HG03045 (cell line): ENCODE data around the gene NAB2.
"Not testable (repeated sequence)": the region's sequence is repeated elsewhere in the genome, so short reads cannot be mapped to it uniquely, and the experiment has no call there.

ENCODE experiments used
- ATAC-seq: cut with Tn5 transposase; IDR thresholded peaks from one replicate; pipeline ENCODE4 v1.9.1; 2021; ENCODE audit warnings: mild to moderate bottlenecking, moderate library complexity; ENCODE audit not compliant: unreplicated experiment

Gene NAB2, protein sequence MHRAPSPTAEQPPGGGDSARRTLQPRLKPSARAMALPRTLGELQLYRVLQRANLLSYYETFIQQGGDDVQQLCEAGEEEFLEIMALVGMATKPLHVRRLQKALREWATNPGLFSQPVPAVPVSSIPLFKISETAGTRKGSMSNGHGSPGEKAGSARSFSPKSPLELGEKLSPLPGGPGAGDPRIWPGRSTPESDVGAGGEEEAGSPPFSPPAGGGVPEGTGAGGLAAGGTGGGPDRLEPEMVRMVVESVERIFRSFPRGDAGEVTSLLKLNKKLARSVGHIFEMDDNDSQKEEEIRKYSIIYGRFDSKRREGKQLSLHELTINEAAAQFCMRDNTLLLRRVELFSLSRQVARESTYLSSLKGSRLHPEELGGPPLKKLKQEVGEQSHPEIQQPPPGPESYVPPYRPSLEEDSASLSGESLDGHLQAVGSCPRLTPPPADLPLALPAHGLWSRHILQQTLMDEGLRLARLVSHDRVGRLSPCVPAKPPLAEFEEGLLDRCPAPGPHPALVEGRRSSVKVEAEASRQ

DNA sequence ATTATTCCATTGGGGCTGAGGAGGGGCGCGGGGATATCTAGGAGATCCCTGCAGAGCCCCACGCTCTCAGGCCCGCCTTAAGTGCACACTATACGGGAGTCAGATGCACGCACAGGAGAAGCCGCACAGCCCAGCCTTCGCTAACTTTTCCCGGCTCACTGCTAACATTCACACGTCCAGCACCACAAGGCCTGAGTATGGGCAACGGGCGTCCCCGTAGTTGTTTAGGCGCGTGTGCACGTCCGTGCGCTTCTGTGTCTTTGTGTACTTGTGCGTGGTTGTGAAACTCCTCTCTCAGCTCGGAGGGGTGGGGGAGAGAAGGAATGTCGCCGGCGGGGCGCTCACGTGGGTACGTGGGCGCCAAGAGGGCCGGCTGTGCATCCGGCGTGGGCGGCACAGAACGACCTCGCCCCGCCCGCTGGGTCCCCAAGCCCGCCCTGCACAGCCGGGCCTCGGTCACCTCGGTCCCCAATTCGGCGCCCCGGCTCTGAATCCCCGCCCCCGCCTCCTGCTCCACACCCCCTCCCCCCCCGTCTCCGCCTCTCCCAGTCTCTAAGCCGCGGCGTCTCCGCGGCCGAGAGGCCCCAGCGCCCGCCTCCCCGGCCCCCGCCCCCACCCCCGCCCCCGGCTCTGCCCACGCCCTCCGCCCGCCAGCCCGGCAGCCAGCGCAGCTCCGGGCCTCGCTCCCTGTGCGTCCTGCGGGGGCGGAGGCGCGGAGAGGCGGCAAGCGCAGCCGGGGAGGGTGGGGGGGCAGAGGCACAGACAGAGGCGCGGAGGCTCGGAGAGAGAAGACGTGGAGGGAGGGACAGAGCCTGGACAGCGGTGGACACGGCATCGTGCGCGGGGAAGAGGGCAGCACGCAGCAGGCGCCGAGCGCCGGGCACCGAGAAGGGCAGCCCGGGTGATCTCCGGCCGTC is at the start of gene NAB2:
NAB2 (plus strand) TSS at position 761 of the 917 bp plus-strand sequence. CDS start 158 bp downstream, outside the sequence.
- peak; percentile 57 for ATAC-seq

DNA sequence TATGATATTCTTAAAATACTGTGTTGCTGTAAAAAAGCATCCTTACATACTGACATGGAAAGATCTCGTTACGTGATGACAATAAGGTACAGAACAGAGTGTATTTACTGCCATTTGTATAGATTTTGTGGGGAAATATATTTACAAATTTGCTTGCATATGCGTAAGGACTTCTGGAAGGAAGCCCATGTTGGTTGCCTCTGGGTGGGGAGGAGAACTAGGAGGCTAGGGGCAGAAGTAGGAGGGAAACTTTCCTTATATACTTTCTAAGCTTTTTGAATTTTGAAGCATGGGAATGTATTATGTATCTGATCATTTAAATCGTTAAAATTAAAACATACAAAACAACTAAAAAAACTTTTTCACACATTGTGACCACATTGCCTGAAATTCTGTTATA is 48.7 kb upstream of the NAB2 start:
- no peak for ATAC-seq

DNA sequence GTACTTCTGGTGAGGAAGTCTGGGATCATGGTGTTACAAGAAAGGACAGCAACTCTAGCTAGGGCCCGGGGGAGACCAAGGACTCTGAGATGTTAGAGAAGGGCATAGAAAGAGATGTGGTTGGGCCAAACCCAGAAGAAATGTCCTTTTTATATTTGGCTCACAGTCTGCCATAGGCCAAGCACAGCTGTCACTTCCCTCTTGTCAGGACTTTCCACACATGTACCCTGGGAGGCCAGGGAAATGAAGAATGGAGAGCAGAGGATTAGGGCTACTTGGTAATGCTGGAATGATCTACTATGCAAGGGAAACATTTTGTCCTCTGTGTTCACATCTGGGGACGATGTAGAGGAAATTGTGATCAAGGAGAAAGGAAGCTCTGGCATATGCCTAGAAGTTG is 48.2 kb upstream of the NAB2 start:
- ATAC-seq = no peak

DNA sequence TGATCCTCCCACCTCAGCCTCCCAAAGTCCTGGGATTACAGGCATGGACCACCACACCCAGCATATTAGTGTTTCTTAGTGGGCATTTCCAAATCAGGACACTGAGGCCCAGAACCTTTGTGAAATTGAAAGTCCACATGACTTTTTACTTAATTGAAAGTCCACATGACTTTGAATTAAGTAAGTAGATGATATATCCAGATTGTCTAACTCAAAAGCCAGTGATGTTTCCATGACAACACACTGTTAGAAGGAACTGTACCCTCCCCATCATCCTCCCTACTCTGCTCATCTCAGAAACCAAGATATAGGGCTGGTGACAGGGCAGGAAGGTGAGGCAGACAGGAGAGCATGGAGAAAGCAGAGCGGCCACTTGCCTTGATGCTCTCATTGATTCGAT is 46.2 kb upstream of the NAB2 start:
- no peak for ATAC-seq

DNA sequence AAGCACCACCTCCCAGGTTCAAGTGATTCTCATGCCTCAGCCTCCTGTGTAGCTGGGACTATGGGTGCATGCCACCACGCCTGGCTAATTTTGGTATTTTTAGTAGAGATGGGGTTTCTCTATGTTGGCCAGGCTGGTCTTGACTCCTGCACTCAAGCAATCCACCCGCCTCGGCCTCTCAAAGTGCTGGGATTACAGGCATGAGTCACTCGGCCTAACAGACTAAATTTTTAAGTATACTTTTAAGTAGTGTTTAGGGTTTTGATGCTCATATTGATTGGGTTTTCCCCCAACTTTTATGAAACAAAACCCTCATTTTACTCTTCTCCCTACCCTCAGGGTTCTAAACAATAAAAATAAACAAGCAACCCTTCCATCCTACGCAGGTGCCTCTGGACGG is 44.4 kb upstream of the NAB2 start:
- ATAC-seq = no peak

DNA sequence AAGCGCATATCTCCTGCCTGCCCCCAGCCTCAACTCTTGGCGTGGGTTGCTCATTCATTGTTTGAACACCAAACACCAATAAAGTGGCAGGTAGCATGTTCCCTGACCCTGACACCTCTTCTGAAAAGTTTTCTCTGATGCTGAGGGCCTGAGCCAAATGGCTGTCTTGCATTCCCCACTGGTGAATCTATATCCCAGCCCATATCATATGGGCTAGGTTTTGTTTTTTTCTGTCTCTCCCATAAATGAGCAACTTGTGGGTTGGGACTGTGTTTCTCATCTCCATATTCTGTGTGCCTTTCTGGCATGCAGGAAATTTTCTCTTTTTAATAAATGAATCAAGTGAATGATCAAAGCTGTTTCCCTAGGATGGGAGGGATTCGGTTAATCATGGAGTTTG is 44.0 kb upstream of the NAB2 start:
- ATAC-seq = no peak

DNA sequence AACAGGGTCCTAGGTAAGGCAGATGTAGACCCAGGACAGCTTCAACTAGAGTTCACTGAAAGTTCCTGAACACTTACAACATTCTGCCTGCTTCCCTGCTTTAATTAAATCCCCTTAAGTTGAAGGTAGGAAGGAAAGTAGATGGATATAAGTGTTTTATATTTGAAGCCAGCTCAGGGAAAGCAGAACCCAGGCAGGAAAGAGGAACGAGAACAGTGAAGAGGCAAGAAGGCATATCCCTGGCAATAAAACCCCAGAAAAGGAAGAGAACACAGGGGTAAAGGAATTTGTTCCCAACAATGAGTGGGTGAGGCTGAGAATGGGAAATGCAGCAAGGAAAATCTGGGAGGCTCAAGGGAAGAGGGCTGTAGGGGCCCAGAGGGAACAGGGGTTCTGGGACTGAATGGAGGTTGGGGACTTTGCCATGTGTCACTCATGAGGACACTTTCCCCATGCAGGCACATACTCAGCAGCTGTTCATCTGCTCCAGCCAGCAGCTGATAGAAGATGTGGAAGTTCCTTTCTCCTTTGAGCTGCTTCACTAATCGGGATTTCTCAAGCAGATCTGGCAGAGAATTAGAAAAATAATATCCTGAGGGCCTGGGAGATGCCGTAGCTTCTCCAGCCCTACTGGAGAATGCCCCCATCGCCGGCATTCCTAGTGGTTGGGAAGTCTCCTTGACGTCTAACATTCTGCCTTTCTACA is 42.7 kb upstream of the NAB2 start:
- no peak for ATAC-seq

DNA sequence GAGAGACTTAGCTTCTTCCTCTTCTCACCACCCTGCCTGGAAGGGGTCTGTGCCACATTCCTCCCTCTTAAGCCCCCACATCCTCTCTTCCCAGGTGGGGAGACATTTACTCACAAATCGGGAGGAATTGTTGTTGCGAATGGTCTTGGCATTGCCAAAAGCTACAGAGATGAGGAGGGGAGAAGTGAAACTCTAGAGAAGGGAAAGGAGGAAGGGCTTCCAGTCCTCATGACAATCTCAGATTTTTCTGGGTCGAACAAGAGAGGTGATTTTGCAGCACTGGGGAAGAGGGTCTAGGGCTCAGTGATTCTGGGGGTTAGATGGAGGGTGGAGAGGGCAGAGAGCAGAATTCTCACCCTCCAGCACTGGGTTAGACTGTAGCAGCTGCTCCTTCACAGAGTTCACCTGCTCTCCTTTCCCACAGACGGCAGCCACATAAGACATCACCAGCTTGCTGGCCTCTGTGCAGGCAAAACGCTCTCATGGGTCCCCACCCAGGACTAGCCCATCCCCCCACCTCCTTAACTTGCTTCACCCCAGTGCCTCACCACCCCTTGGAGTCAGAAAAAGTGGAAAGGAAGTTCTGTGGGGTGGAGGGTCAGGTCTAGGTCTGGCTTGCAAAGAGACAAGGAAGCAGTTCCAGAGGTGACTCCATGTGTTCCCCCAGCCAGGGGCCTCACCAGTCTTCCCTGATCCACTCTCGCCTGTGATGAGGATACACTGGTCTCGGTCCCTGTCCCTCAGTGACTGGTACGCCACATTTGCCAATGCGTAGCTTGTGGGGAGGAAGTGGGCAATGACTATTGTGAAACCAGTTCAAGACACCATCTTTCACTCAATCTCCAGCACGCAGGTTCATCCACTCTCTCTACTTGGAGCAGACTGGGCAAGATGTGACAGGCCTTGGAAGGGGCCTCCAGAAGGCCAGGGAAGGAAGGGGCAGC is 41.7 kb upstream of the NAB2 start:
- no peak for ATAC-seq

DNA sequence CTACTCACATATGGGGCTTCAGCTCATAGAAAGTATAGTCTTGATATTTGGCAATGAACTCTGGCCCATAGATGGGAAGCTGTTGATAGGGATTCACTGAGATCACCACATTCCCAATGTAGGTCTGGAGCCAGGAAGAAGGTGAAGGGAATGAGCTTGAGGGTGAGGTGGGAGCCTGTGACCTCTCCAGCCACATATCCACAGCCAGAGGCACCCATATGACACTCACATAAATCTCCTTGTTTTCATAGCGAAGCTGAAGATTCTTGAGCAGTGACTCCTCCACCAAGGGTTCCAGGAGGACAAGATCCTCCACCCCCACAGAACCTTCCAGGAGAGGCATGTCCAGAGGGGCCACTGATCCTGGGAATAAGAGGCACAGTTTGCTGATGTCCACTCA is 40.9 kb upstream of the NAB2 start:
- ATAC-seq = no peak

DNA sequence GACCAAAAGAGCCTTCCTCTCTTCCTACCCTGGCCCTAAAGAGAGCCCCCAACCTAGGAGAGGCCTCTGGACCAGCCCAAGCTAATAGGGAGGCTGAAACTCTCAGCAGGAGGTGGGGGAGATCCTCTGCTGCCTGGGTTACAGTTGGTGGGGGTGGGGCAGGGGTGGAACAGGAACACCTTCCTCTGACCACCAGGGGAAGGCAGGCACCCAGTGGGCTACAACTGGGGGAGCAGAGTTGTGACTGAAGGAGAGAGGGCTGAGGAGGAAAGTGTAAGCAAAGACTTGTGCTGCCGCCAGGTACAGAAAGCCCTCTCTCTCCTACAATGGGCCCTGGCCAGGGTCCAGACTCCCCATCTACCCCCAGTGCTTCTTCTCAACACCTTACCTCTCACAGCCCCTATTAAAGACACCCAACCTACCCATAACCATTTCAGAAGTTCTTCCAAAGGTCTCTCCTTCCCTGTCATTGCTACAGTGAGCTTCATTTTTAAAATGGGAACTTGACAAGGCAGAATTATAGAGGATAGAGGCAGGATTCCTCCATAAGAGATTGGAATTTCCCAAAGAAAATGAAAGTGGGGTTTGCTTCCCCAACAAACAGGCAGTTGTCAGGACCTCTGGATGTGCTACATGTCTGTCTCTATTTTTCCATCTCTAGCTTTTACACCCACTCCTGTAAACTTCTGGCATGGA is 40.3 kb upstream of the NAB2 start:
- no peak for ATAC-seq

DNA sequence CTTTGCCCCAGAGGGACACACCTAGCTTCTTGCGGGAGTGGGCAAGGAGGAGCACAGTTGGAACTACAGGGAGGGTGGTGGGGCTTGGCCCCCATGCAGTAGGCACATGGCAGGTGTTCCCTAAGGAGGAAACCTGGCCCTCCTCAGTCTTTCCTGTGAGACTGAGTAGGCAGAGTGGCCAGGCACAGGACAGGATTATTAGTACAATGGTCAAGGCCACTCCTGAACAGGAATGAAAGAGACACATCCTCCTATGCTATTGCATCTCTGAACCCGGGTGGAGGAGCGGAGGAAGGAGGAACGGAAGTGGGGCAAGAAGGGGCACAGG is 39.8 kb upstream of the NAB2 start:
- ATAC-seq = no peak

DNA sequence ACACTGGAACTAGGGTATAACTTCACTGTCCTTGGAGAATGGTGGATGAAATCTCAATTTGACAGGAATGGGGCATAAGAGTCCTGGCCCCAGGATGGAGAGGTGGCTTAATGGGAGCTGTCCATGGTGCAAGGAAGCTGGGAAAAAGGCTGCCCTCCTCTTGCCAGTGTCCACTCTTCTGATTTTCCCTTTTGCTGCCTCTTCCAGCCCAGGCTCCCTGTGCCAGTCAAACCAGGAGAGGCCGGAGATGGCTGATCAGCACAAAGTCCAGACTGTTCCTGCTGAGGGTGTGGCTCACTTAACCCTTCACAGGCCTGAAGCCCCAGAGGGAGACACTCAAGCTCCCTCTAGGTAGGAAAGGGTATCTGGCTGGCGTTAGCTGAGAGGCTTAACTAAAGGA is 39.0 kb upstream of the NAB2 start, which contains the start of gene MYO1A:
MYO1A (minus strand) TSS at position 240 of the 400 bp plus-strand sequence. CDS start 1,806 bp downstream, outside the sequence.
- no peak for ATAC-seq

DNA sequence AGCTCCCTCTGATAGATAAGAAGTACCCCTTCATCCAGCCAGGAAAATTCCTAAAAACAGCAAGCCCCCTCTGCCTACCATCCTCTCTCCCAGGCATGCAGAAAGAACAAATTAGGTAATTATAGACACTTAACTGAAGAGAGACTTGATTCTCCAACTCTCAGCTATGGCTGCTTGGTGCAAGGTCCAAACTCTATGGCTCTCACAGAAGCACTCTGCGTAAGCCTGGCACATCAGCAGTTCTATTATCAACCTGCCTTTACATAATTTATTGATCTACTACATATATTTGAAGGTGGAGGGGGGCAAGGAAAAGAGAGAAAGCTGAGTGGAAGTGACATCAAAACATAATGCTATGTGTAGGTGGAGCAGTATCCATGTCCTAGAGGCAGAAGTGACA is 37.9 kb upstream of the NAB2 start:
- no peak for ATAC-seq

DNA sequence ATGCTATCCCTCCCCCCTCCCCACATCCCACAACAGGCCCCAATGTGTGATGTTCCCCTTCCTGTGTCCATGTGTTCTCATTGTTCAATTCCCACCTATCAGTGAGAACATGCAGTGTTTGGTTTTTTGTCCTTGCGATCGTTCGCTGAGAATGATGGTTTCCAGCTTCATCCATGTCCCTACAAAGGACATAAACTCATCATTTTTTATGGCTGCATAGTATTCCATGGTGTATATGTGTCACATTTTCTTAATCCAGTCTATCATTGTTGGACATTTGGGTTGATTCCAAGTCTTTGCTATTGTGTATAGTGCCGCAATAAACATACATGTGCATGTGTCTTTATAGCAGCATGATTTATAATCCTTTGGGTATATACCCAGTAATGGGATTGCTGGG is 35.8 kb upstream of the NAB2 start:
- not testable (repeated sequence) for ATAC-seq

DNA sequence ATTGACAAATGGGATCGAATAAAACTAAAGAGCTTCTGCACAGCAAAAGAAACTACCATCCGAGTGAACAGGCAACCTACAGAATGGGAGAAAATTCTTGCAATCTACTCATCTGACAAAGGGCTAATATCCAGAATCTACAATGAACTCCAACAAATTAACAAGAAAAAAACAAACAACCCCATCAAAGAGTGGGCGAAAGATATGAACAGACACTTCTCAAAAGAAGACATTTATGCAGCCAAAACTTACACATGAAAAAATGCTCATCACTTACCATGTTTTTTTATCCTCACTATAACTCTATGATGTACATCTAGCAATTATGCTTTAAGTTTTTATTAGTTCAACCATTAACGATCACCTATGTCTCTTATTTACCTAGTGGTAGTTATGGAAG is 35.0 kb upstream of the NAB2 start:
- ATAC-seq = not testable (repeated sequence)

DNA sequence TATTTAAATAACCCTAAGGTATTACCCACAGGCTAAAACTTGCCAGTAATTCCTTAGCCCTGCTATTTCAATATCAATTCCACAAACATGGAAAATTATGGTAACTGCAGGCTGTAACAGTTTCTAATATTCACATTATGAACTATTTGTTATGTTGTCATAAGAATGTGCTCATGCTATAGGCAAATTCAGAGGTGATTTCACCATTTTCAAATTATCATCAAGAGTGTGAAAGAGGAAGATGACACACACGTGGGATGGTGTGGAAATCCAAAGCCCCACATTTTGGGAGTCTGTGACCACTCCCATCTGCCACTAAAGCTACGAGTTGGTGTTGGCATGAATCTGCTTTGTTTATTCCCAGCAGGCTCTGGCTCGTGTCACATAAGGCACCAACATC is 33.1 kb upstream of the NAB2 start:
- ATAC-seq = no peak

DNA sequence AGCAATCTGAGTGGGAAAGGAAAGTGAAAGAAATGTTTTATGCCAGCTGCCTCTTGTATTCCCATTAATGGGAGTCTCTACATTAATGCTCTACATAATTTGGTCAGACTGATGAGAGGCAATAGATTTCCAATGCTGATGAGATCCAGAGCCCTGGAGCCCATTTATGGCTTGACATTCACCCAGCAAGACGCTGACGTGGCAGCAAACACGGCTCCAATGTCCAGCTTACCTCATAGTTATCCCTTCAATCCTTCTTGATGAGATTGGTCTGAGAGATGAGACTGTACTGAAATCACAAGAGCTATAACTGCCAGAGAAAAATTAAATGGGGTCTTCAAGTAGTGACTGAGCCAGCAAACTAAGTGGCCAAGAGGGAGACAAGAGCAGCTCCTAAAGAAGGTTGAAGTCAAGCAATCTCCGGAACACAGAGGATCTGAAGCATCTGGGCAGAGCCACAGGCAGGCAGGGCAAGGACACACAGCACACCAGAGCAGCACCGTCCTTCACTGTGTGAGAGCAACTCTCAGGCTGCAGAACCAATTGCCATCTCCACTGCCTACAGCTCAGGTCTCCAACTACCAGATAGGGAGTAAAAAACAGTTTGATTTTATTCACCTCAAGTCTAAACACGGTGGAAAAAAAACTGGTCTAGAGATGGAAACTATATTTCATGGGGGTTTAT is 31.7 kb upstream of the NAB2 start:
- no peak for ATAC-seq

DNA sequence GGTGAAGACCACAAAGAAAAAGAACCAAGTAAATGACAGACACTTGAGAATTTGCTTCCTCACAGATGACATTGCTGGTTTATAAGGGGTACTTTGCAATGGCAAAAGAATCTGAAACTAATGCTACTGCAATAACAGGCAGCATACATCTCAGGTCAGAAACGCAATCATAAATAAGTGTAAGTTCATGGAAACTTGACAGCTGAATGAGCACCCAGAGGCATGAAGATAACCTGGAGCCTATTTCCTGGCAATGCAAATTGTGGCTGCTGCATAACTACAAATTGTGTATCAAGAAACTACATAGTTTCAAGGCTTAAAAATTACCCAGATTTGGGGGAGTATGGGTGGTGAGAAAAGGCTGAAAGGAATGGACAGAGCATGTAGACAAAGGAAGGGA is 30.5 kb upstream of the NAB2 start:
- no peak for ATAC-seq
